CD4-positive, alpha-beta T cell (primary cell): ENCODE data around the gene CD300A. TPM values are rescaled to one million over a fixed set of nuclear protein-coding genes. Genes with fewer than 3 reads are reported as not detected.
"Not testable (repeated sequence)": the region's sequence is repeated elsewhere in the genome, so short reads cannot be mapped to it uniquely, and the experiment has no call there.

Experiments
- ATAC-seq: fragments of 200-7000 bp; cut with Tn5 transposase; one replicate; pipeline ENCODE4 v1.10.0; 2022; ENCODE audit warnings: mild to moderate bottlenecking; ENCODE audit not compliant: poor library complexity
- CTCF ChIA-PET: fragments of 350-600 bp; sonication (Branson Sonifier 250); formaldehyde crosslinking; loops from one replicate; lab custom pipeline; 2021; ENCODE audit warnings: antibody characterized with exemption, inconsistent platforms; lab: Charles Lee
- POLR2A ChIA-PET: fragments of 350-600 bp; sonication (Branson Sonifier 250); formaldehyde crosslinking; loops from one replicate; lab custom pipeline; 2021; ENCODE audit warnings: antibody characterized with exemption, inconsistent platforms; lab: Charles Lee
- DNase-seq, 14 experiments: peaks; one replicate each; pipeline ENCODE4 v3.0.0-alpha.2; 2013 to 2020; ENCODE audit warnings: mixed read lengths in 2 of 14
- H3K27ac ChIP-seq, 2 donors: one replicate each; pipeline versions ENCODE4 v1.5.1 to v1.7.0; 2013; ENCODE audit warnings: low read length in 2 of 2, low read depth in 1 of 2, mild to moderate bottlenecking in 1 of 2
- H3K27me3 ChIP-seq, 2 experiments: 1 replicate in 1 of 2; 2 replicates in 1 of 2; pipeline versions ENCODE4 v1.6.1 to v1.7.0; 2013; ENCODE audit warnings: low read length in 2 of 2, control low read depth in 1 of 2, mild to moderate bottlenecking in 1 of 2, moderate library complexity in 1 of 2; ENCODE audit not compliant: insufficient read depth in 2 of 2, control insufficient read depth in 1 of 2
- H3K36me3 ChIP-seq: one replicate; pipeline ENCODE4 v1.6.1; 2013; ENCODE audit warnings: low read length, control low read depth; ENCODE audit not compliant: insufficient read depth
- H3K4me1 ChIP-seq: one replicate; pipeline ENCODE4 v1.6.1; 2013; ENCODE audit warnings: low read length, control low read depth; ENCODE audit not compliant: insufficient read depth
- H3K4me3 ChIP-seq: one replicate; pipeline ENCODE4 v1.5.1; 2013; ENCODE audit warnings: mild to moderate bottlenecking, low read length, moderate library complexity
- H3K9me3 ChIP-seq, 2 experiments: 1 replicate in 1 of 2; 2 replicates in 1 of 2; pipeline versions ENCODE4 v1.6.1 to v1.7.0; 2013; ENCODE audit warnings: low read length in 2 of 2, mild to moderate bottlenecking in 2 of 2, control low read depth in 1 of 2, moderate library complexity in 1 of 2; ENCODE audit not compliant: control insufficient read depth in 1 of 2, insufficient read depth in 1 of 2
- H3K27ac Mint-ChIP-seq: one replicate; pipeline ENCODE4 v1.8.0; 2020; ENCODE audit warnings: mixed read lengths
- H3K27me3 Mint-ChIP-seq: one replicate; pipeline ENCODE4 v1.8.0; 2021; ENCODE audit warnings: mixed read lengths
- H3K36me3 Mint-ChIP-seq: one replicate; pipeline ENCODE4 v1.8.0; 2021; ENCODE audit warnings: low read depth, mixed read lengths
- H3K4me1 Mint-ChIP-seq: one replicate; pipeline ENCODE4 v1.8.0; 2021; ENCODE audit warnings: low read depth, mixed read lengths
- H3K4me3 Mint-ChIP-seq: one replicate; pipeline ENCODE4 v1.8.0; 2020; ENCODE audit warnings: mild to moderate bottlenecking, mixed read lengths
- H3K9me3 Mint-ChIP-seq: one replicate; pipeline ENCODE4 v1.8.0; 2020; ENCODE audit warnings: mixed read lengths
- CTCF ChIP-seq: fragments of 200-600 bp; IDR thresholded peaks from one replicate; pipeline ENCODE4 v1.8.0; 2022; ENCODE audit warnings: antibody characterized with exemption, mild to moderate bottlenecking
- intact Hi-C, 2 experiments: fragments of 100-400 bp; cut with DNase I in 1 of 2; cut with micrococcal nuclease in 1 of 2; formaldehyde crosslinking; loops; one replicate each; pipeline versions ENCODE4 v1.15.1 to v1.9.0; 2023 to 2025; cut with DNase I, micrococcal nuclease
- total RNA-seq, 174 experiments: library from RNA in 2 of 174; stranded (reverse) in 2 of 174; gene quantifications; one replicate each; pipeline ENCODE4 v1.2.3 and lab custom pipeline; 2021 to 2026

CD300A gene
- total RNA-seq, 2 experiments from 2014 or later: 1.8 to 2.6 TPM

- no peak overlapping the region for H3K27ac ChIP-seq
- H3K36me3 ChIP-seq: peaks cover 20% of the 10 kb centered on the region
- H3K27ac Mint-ChIP-seq: no peak overlapping the region
- no peaks in the 10 kb centered on the region for H3K27me3 ChIP-seq
- ATAC-seq (no peak), DNase-seq (no peak)
- intact Hi-C loops: no loop called here
- no peaks in the 10 kb centered on the region for H3K27me3 Mint-ChIP-seq
- H3K4me3 Mint-ChIP-seq: no peak overlapping the region
- TF ChIP-seq CTCF: no peak
- ChIA-PET POLR2A (no interaction called here), CTCF (no interaction called here)
- no peaks in the 10 kb centered on the region for H3K9me3 ChIP-seq
- H3K9me3 Mint-ChIP-seq: no peaks in the 10 kb centered on the region
- no peak overlapping the region for H3K4me3 ChIP-seq
- peaks cover 8% of the 10 kb centered on the region for H3K4me1 ChIP-seq
- peaks cover 5% of the 10 kb centered on the region for H3K4me1 Mint-ChIP-seq
- H3K36me3 Mint-ChIP-seq: no peaks in the 10 kb centered on the region
These were observed 19.4 kb downstream of the CD300A start for GRCh38 chr17:74485841-74486240.

- DNase-seq, H3K4me3 ChIP-seq, POLR2A ChIA-PET, H3K9me3 Mint-ChIP-seq, H3K4me3 Mint-ChIP-seq, H3K36me3 Mint-ChIP-seq, ATAC-seq, intact Hi-C loops, H3K27ac ChIP-seq, H3K27me3 Mint-ChIP-seq, H3K4me1 ChIP-seq, H3K9me3 ChIP-seq, H3K27me3 ChIP-seq, H3K4me1 Mint-ChIP-seq, H3K27ac Mint-ChIP-seq: not testable (repeated sequence)
- peaks cover 16% of the 10 kb centered on the region for H3K36me3 ChIP-seq
- CTCF ChIA-PET: interaction anchor here (1.5 to 1.6 kb wide), 2 partner anchors 17 to 109 kb away, joined by 4 to 9 read pairs; no protein-coding TSS in a partner anchor
These were observed 21.8 kb downstream of the CD300A start for GRCh38 chr17:74488276-74488675.

DNA sequence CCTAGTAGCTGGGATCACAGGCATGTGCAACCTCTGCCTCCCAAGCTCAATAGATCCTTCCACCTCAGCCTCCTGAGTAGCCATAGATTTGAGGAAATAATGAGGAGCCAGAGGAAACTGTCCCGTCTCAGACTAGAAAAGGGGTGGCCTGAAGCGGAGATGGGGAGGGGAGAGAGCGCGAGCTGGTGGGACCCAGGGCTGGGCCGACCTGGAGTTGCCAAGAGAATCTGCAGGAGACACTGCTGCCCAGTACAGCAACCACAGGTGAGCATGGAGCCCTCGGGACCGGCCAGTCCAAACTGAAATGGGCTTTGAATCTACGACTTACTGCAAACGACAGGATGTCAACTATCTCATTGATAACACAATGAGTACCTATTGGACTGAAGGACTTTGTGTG lies 24.3 kb downstream of the CD300A start:
- peaks cover 7% of the 10 kb centered on the region for H3K4me1 Mint-ChIP-seq
- CTCF ChIA-PET: interaction anchor here (1.6 kb wide), 1 partner anchor 112 kb away, joined by 7 read pairs; no protein-coding TSS in a partner anchor
- no peak overlapping the region for H3K27ac Mint-ChIP-seq
- H3K27me3 Mint-ChIP-seq: peaks cover 6% of the 10 kb centered on the region
- POLR2A ChIA-PET: no interaction called here
- H3K27ac ChIP-seq: no peak overlapping the region
- no peak overlapping the region for H3K4me3 ChIP-seq
- DNase-seq: no peak
- H3K27me3 ChIP-seq: no peaks in the 10 kb centered on the region
- H3K36me3 Mint-ChIP-seq: no peaks in the 10 kb centered on the region
- ATAC-seq: no peak
- intact Hi-C loops: loop anchor here in 1 of 2 experiments (5.0 to 10.0 kb wide), 3 partner anchors 53 to 186 kb away; no protein-coding TSS in a partner anchor
- H3K36me3 ChIP-seq: peaks cover 7% of the 10 kb centered on the region
- no peaks in the 10 kb centered on the region for H3K9me3 ChIP-seq
- TF ChIP-seq CTCF: no peak
- H3K9me3 Mint-ChIP-seq: no peaks in the 10 kb centered on the region
- peaks cover 3% of the 10 kb centered on the region for H3K4me1 ChIP-seq
- H3K4me3 Mint-ChIP-seq: no peak overlapping the region

- intact Hi-C loops: loop anchor here (2.0 to 10.0 kb wide), 5 partner anchors 37 to 187 kb away; no protein-coding TSS in a partner anchor
- peak in 3 of 14 experiments; percentile 14 to 49 (median 23) for DNase-seq
- no peak overlapping the region for H3K27ac ChIP-seq
- Mint-ChIP-seq H3K4me3 (no peak overlapping the region), H3K27me3 (peaks cover 6% of the 10 kb centered on the region), H3K9me3 (no peaks in the 10 kb centered on the region), H3K36me3 (no peaks in the 10 kb centered on the region), H3K27ac (no peak overlapping the region), H3K4me1 (peaks cover 7% of the 10 kb centered on the region)
- ATAC-seq: no peak
- TF ChIP-seq CTCF: no peak
- ChIA-PET CTCF (interaction anchor here (1.6 to 1.7 kb wide), 2 partner anchors 112 to 113 kb away, joined by 4 to 7 read pairs; no protein-coding TSS in a partner anchor), POLR2A (interaction anchor here (0.6 kb wide), 1 partner anchor 113 kb away, joined by 3 read pairs; no protein-coding TSS in a partner anchor)
- no peak overlapping the region for H3K4me3 ChIP-seq
- H3K27me3 ChIP-seq: peaks cover 0 to 3% of the 10 kb centered on the region in 2 experiments
- H3K36me3 ChIP-seq: no peaks in the 10 kb centered on the region
- H3K4me1 ChIP-seq: peaks cover 3% of the 10 kb centered on the region
- no peaks in the 10 kb centered on the region for H3K9me3 ChIP-seq
These were observed 25.2 kb downstream of the CD300A start for GRCh38 chr17:74491626-74492025.
